GM19438 (cell line): ENCODE results near the gene INPPL1.

Experiments
- ATAC-seq: cut with Tn5 transposase; IDR thresholded peaks from one replicate; pipeline ENCODE4 v1.9.1; 2021; ENCODE audit warnings: low read depth; ENCODE audit not compliant: unreplicated experiment

INPPL1 gene

GRCh38 chr11:72230764-72231365 lies 6.3 kb downstream of the INPPL1 start:
- no peak for ATAC-seq

GRCh38 chr11:72231396-72232259 lies 7.1 kb downstream of the INPPL1 start:
- no peak for ATAC-seq

GRCh38 chr11:72232260-72233055 lies 7.9 kb downstream of the INPPL1 start:
- no peak for ATAC-seq

GRCh38 chr11:72233056-72233772 lies 8.6 kb downstream of the INPPL1 start:
- ATAC-seq: no peak

- ATAC-seq: no peak
Observed at GRCh38 chr11:72233773-72234513, 9.4 kb downstream of the INPPL1 start.

- ATAC-seq: no peak
Observed at GRCh38 chr11:72234514-72234830, 9.9 kb downstream of the INPPL1 start.

GRCh38 chr11:72234920-72235319 lies 10.4 kb downstream of the INPPL1 start:
- no peak for ATAC-seq

- ATAC-seq: no peak
Observed at GRCh38 chr11:72235351-72236057, 10.9 kb downstream of the INPPL1 start.

GRCh38 chr11:72236083-72236697 lies 11.6 kb downstream of the INPPL1 start:
- no peak for ATAC-seq

GRCh38 chr11:72236774-72237111 lies 12.2 kb downstream of the INPPL1 start:
- ATAC-seq: no peak

- no peak for ATAC-seq
Observed at GRCh38 chr11:72237112-72237931, 12.8 kb downstream of the INPPL1 start.

GRCh38 chr11:72238040-72238450 lies 13.5 kb downstream of the INPPL1 start:
- no peak for ATAC-seq

GRCh38 chr11:72238492-72239312 lies 14.1 kb downstream of the INPPL1 start:
- ATAC-seq: no peak

GRCh38 chr11:72239313-72239848 lies 14.8 kb downstream of the INPPL1 start:
- ATAC-seq: no peak

GRCh38 chr11:72239849-72240460 lies 15.4 kb downstream of the INPPL1 start:
- ATAC-seq: no peak

GRCh38 chr11:72240461-72241290 lies 16.1 kb downstream of the INPPL1 start:
- ATAC-seq: no peak
